Gastrocnemius medialis (tissue), 4 donors: Measurements from ENCODE around the gene FNDC10. TPM values are rescaled to one million over a fixed set of nuclear protein-coding genes. Genes with fewer than 3 reads are reported as not detected.

Experiments used
- ATAC-seq, 2 donors: fragments of 150-250 bp; one replicate each; pipeline ENCODE4 v1.9.1; 2016
- DNase-seq, 2 donors: peaks; one replicate each; pipeline ENCODE4 v3.0.0-alpha.2; 2019
- H3K27ac ChIP-seq, 4 donors: fragments of 200-600 bp; sonication (generic); 1 replicate in 1 of 4; 2 replicates in 3 of 4; pipeline ENCODE4 v1.5.1; 2016 to 2018; ENCODE audit warnings: mild to moderate bottlenecking in 2 of 4, moderate library complexity in 1 of 4
- H3K27me3 ChIP-seq, 3 donors: fragments of 200-600 bp; sonication (generic) in 2 of 3; 1 replicate in 1 of 3; 2 replicates in 2 of 3; pipeline versions ENCODE4 v1.5.1 to v1.6.0; 2016 to 2019; ENCODE audit warnings: mild to moderate bottlenecking in 1 of 3, moderate library complexity in 1 of 3
- H3K36me3 ChIP-seq, 2 donors: fragments of 200-600 bp; sonication (generic) in 1 of 2; one replicate each; pipeline ENCODE4 v1.5.1; 2017 to 2018
- H3K4me1 ChIP-seq, 2 donors: fragments of 200-600 bp; sonication (generic) in 1 of 2; one replicate each; pipeline ENCODE4 v1.5.1; 2016 to 2017; ENCODE audit warnings: mild to moderate bottlenecking in 2 of 2
- H3K4me3 ChIP-seq, 4 donors: fragments of 200-600 bp; sonication (generic) in 3 of 4; 1 replicate in 1 of 4; 2 replicates in 3 of 4; pipeline ENCODE4 v1.5.1; 2016 to 2019; ENCODE audit warnings: mild to moderate bottlenecking in 2 of 4
- H3K9me3 ChIP-seq, 3 donors: fragments of 200-600 bp; sonication (generic) in 2 of 3; 1 replicate in 1 of 3; 2 replicates in 2 of 3; pipeline ENCODE4 v1.5.1; 2016 to 2019
- POLR2A ChIP-seq, 2 donors: fragments of 450-650 bp; IDR thresholded peaks; one replicate each; pipeline ENCODE4 v1.6.1; 2017; ENCODE audit warnings: antibody characterized with exemption in 2 of 2, mild to moderate bottlenecking in 2 of 2, moderate library complexity in 2 of 2
- in situ Hi-C, 4 donors: fragments of 200-750 bp; cut with MboI; loops; one replicate each; pipeline versions ENCODE4 v1.15.0 to v1.8.0; 2017; ENCODE audit warnings: low sequenced_read_pairs in 4 of 4
- intact Hi-C: fragments of 100-400 bp; cut with DNase I; formaldehyde crosslinking; loops from one replicate; pipeline ENCODE4 v1.15.1; 2023; ENCODE audit warnings: low total_unique reads
- total RNA-seq, 4 donors: library from RNA; depleted of rRNA; stranded (reverse); fragments of >200 nt; gene quantifications; one replicate each; pipeline versions ENCODE4 v1.1.0 to v1.2.3, GENCODE V29; 2016
- TF ChIP-seq, protein P1 (sequence below), 5 experiments: fragments of 450-650 bp in 3 of 5; fragments of 200-600 bp in 2 of 5; sonication (generic) in 2 of 5; IDR thresholded peaks in 4 of 5; conservative IDR thresholded peaks in 1 of 5; 1 replicate in 4 of 5; 2 replicates in 1 of 5; pipeline ENCODE4 v1.5.1; 2016 to 2019; ENCODE audit warnings: antibody characterized with exemption in 5 of 5, mild to moderate bottlenecking in 3 of 5, moderate library complexity in 3 of 5

FNDC10 gene
- total RNA-seq, 4 donors from 2014 or later = 0.20 to 1.3 (median 0.94) TPM; not detected in 1

DNA sequence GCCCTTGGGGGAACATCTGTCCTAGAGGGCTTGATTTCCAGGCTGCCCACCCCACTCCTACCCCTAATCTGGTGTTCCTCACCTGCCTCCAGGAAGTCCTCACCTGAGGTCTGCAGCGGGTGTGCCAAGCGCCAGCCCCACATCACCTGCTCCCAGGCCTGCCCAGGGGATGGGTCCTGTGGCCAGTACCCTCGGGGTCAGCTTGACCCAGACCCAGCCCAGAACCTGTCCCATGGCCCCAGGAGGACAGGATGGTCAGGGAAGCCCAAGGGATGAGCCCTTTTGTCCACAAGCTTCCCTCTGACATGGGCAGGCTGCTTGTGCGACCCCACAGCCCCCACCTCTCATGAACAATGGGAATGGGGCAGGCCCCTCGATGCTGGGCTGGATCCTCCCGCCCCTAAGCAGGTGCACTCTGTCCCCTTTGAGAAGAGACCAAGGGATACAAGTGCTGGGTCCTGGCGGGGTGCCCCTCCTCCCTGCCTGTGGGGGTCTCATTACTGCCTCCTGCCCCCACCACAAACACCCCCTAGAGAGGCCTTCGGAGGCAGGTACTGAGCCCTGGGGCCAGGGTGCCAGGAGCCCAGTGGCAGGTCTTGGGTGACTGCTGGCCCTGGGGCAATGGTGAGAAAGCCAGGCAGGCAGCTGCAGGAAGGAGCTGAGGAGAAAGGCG is 18.6 kb upstream of the FNDC10 start:
- Histone ChIP-seq H3K27me3 (no peaks in the 10 kb centered on the region), H3K27ac (peak overlapping the region; percentile 88 to 99 (median 91)), H3K36me3 (peaks cover 0 to 2% of the 10 kb centered on the region in 2 donors), H3K4me3 (no peak overlapping the region), H3K4me1 (peaks cover 69 to 72% of the 10 kb centered on the region in 2 donors), H3K9me3 (no peaks in the 10 kb centered on the region)
- intact Hi-C loops = loop anchor here (5.0 kb wide), 1 partner anchor 106 kb away; the partner anchor contains the start of gene ATAD3A
- in situ Hi-C loops = no loop called here
- no peak for ATAC-seq
- TF ChIP-seq, protein P1, sequence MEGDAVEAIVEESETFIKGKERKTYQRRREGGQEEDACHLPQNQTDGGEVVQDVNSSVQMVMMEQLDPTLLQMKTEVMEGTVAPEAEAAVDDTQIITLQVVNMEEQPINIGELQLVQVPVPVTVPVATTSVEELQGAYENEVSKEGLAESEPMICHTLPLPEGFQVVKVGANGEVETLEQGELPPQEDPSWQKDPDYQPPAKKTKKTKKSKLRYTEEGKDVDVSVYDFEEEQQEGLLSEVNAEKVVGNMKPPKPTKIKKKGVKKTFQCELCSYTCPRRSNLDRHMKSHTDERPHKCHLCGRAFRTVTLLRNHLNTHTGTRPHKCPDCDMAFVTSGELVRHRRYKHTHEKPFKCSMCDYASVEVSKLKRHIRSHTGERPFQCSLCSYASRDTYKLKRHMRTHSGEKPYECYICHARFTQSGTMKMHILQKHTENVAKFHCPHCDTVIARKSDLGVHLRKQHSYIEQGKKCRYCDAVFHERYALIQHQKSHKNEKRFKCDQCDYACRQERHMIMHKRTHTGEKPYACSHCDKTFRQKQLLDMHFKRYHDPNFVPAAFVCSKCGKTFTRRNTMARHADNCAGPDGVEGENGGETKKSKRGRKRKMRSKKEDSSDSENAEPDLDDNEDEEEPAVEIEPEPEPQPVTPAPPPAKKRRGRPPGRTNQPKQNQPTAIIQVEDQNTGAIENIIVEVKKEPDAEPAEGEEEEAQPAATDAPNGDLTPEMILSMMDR (IDR thresholded peaks at IDR 0.05 in 4 of 5, conservative IDR thresholded peaks at IDR 0.05 in 1 of 5) = no peak
- no peak for TF ChIP-seq POLR2A (IDR thresholded peaks at IDR 0.05)
- no peak for DNase-seq

DNA sequence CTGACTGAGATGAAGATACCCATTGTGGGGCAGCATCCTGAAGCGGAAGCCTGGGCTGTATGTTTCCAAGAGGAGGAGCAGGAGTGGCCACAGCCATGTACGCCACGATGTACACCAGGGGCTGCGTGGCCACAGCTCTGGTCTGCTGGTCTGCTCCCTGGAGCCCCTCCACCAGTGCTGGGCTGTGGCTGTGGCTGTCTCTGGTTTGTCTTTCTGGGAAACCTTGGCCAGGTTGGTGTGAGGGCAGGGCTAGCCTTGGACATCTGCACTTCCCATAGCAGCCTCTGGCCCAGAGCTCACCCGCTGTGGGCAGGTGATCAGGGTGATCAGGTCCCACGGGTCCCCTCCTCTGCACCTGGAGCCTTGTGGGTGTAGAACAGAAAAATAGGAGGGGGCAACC is 18.0 kb upstream of the FNDC10 start:
- ATAC-seq (no peak), DNase-seq (no peak)
- in situ Hi-C loops (no loop called here), intact Hi-C loops (loop anchor here (5.0 kb wide), 1 partner anchor 106 kb away; the partner anchor contains the start of gene ATAD3A)
- peaks cover 0 to 6% of the 10 kb centered on the region in 2 donors for H3K36me3 ChIP-seq
- H3K4me3 ChIP-seq = no peak overlapping the region
- peaks cover 65 to 66% of the 10 kb centered on the region in 2 donors for H3K4me1 ChIP-seq
- TF ChIP-seq, protein P1 (IDR thresholded peaks at IDR 0.05 in 4 of 5, conservative IDR thresholded peaks at IDR 0.05 in 1 of 5) = no peak
- TF ChIP-seq POLR2A (IDR thresholded peaks at IDR 0.05) = no peak
- H3K27ac ChIP-seq = peak overlapping the region in 3 of 4 donors; percentile 88 to 99 (median 94)
- no peaks in the 10 kb centered on the region for H3K27me3 ChIP-seq
- H3K9me3 ChIP-seq = no peaks in the 10 kb centered on the region

DNA sequence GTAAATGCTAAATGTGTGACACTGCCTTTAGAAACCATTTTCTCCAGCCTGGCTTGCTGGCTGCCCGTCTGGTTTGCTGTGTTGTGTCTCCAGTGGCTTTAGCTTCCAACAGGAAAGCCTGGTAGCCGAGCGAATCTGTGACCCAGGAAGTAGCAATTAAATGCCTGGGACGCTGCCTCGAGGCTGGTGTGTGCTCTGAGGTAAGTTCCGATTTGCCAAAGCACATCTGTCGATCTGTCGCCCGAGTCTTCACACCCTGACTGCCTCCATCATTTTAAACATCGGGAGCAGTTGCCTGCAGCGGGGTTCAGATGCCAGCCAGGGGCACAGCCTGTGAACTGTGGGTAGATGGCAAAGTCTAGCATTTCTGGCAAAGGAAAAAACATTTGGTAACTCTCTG is 17.6 kb upstream of the FNDC10 start:
- H3K27me3 ChIP-seq = no peaks in the 10 kb centered on the region
- H3K4me1 ChIP-seq = peaks cover 61 to 62% of the 10 kb centered on the region in 2 donors
- H3K27ac ChIP-seq = peak overlapping the region in 2 of 4 donors; percentile 94 to 99
- intact Hi-C loops = loop anchor here (5.0 kb wide), 1 partner anchor 105 kb away; the partner anchor contains the start of gene ATAD3A
- no peak overlapping the region for H3K4me3 ChIP-seq
- ATAC-seq (no peak), DNase-seq (no peak)
- in situ Hi-C loops = no loop called here
- no peaks in the 10 kb centered on the region for H3K9me3 ChIP-seq
- TF ChIP-seq, protein P1 (IDR thresholded peaks at IDR 0.05 in 4 of 5, conservative IDR thresholded peaks at IDR 0.05 in 1 of 5) = no peak
- no peak for TF ChIP-seq POLR2A (IDR thresholded peaks at IDR 0.05)
- H3K36me3 ChIP-seq = peaks cover 0 to 6% of the 10 kb centered on the region in 2 donors

DNA sequence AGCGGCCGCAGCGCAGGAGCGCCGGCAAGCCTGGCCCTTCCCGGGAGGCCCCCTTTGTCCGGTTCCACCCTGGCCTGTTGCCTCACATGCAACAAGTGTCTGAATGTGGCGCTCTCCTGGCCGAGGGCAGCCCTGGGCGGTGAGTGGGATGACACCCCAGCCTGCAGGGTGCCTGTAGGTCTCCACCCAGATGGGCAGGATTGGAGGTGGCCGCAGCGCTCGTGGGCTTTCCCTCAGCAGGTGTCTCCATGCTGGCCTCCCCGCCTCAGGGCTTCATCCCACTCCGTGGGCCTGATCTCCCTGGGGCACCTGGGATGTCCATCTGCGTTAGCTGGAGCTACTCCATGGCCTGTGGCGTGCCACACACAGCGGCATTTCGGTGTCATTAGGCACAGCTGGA is 16.9 kb upstream of the FNDC10 start:
- in situ Hi-C loops = no loop called here
- ATAC-seq (no peak), DNase-seq (no peak)
- peak overlapping the region; percentile 98 to 100 (median 100) for H3K27ac ChIP-seq
- H3K4me3 ChIP-seq = peak overlapping the region; percentile 82 to 99 (median 89)
- intact Hi-C loops = loop anchor here (5.0 kb wide), 1 partner anchor 105 kb away; the partner anchor contains the start of gene ATAD3A
- H3K9me3 ChIP-seq = no peaks in the 10 kb centered on the region
- TF ChIP-seq POLR2A (IDR thresholded peaks at IDR 0.05) = no peak
- TF ChIP-seq, protein P1 (IDR thresholded peaks at IDR 0.05 in 4 of 5, conservative IDR thresholded peaks at IDR 0.05 in 1 of 5) = no peak
- peaks cover 0 to 6% of the 10 kb centered on the region in 2 donors for H3K36me3 ChIP-seq
- peaks cover 55% of the 10 kb centered on the region in 2 donors for H3K4me1 ChIP-seq
- H3K27me3 ChIP-seq = no peaks in the 10 kb centered on the region
